ENCODE measurements around the gene FAM131B.
A peak's percentile ranks its signal among the peaks of the same experiment; 100 is the strongest.

GRCh38 chr7:143387156-143387975 lies 24.9 kb upstream of the FAM131B start:
- TF ChIP-seq CTCF (IDR thresholded peaks at IDR 0.05) (peak in 1 of 4 experiments; percentile 16), EP300 (IDR thresholded peaks at IDR 0.05) (no peak)
